Measurements from ENCODE around the gene LMF1.

The LMF1 gene

DNA sequence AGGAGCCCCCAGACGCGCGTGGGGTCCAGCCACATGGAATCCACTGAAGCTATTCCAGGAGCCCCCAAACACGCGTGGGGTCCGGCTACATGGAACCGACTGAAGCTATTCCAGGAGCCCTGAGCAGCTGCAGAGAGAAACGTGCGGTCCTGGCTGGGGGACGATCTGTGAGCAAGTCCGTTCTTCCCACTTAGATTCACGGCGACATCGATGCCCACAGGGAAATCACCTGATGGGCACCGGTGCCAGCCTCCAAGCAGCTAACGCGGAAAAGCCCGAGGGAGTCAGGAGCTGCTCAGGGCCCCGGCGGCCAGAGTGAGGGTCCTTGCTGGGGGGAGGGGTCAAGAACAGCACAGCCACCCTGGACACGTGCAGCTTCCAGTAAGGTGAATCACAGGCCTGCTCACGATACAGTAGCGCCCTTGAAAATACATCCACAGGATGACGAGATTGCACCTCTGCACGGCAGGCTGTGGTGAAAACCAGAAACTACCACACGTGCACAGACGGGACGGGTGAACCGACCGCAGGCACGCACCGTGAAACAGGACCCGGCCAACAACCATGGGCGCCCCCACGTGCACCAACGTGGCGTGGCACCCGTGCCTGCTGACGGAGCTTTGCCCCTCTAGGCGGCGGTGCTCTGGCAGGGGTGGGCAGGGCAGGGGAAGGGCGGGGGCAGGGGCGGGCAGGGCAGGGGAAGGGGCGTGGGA is 92.6 kb downstream of the LMF1 start:
- no peak overlapping the region for H3K4me3 ChIP-seq (ENCODE audit: low read depth, low read length)
- TF ChIP-seq, protein P1, sequence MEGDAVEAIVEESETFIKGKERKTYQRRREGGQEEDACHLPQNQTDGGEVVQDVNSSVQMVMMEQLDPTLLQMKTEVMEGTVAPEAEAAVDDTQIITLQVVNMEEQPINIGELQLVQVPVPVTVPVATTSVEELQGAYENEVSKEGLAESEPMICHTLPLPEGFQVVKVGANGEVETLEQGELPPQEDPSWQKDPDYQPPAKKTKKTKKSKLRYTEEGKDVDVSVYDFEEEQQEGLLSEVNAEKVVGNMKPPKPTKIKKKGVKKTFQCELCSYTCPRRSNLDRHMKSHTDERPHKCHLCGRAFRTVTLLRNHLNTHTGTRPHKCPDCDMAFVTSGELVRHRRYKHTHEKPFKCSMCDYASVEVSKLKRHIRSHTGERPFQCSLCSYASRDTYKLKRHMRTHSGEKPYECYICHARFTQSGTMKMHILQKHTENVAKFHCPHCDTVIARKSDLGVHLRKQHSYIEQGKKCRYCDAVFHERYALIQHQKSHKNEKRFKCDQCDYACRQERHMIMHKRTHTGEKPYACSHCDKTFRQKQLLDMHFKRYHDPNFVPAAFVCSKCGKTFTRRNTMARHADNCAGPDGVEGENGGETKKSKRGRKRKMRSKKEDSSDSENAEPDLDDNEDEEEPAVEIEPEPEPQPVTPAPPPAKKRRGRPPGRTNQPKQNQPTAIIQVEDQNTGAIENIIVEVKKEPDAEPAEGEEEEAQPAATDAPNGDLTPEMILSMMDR (IDR thresholded peaks at IDR 0.05; ENCODE audit: low read depth, low read length, missing control alignments): no peak
- no peak for DNase-seq (ENCODE audit: low read depth)

DNA sequence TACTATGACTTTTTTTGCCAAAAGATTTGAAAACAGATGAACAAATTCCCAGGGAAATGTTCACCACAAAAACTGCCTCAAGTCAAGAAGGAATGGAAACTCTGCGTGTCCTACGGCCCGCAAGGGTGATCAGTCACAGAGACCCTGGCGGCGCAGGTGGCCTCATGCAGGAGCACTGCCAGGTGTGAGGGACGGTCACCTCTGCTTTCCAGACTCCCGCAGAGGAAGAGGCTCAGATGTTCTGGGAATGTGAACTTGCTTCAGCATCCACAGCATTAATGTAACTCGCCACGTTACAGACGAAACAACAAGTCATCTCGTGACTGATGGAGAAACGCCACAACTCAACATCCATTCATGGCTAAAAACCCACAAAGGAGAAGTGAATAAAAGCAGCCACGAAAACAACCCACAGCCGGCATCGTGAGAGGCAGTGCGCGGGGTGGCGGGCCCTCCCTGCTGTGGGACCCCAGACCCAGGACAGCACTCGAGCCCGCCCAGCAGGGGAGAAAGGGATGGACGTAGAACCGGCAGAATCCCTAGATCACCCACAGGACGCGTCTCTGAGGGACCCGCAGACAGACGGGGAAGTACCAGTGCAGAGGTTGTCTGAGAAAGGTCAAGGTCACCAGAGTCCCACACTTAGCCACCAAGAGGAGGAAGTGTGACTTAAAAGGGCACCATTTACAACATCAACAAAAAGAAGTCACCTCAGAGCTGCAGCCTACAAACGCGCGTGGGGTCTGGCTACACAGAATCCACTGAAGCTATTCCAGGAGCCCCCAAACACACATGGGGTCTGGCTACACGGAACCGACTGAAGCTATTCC is 93.3 kb downstream of the LMF1 start:
- DNase-seq (ENCODE audit: low read depth): no peak

DNA sequence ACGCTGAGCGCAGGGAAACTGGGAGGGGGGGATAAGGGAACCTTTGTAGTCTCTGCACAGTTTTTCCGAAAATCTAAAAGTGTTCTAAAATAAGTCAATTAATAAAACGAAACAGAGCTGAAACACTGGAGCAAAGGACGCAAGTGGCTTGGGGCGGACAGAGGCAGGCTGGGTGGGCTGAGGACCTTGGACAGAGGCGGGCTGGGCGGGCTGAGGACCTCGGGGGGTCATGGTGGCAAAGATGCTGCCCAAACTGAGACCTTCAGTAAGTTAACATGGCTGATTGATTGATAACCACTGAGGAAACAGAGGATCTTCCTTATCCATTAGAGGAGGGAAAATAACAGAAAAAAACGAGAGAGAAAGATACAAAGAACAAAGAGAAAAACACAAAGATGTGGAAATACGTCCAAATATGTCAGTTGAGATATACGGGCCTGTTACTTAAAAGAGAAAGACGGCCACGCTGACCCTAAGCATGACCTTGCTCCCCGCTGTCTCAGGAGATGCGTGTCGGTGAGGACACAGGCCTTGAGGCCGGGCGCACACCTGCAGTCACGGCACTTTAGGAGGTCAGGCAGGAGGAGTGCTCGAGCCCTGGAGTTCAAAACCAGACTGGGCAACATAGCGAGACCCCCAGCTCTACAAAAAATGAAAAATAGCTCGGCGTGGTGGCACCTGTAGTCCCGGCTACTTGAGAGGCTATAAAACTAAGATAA is 94.1 kb downstream of the LMF1 start:
- no peak for DNase-seq (ENCODE audit: low read depth)
- no peak overlapping the region for H3K4me3 ChIP-seq (ENCODE audit: low read depth, low read length)
- TF ChIP-seq, protein P1 (IDR thresholded peaks at IDR 0.05; ENCODE audit: low read depth, low read length, missing control alignments): no peak

More for the DNA sequence above, 93.3 kb downstream of the LMF1 start:
- no peak overlapping the region for H3K4me3 ChIP-seq (ENCODE audit: low read depth, low read length)
- TF ChIP-seq, protein P1 (IDR thresholded peaks at IDR 0.05; ENCODE audit: low read depth, low read length, missing control alignments): no peak

DNA sequence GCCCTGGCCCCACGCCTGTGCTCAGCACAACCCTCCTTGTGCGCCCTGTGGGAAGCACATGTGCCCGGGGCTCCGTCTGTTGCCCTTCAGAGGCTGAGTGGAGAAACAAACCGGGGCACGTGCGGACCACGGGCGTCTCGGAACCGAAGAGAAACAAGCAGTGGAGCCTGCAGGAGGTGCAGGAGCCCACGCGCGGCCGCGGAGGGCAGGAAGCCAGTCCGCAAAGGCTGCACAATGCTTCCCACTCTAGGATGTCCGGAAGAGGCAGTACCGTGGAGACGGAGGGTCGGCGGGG is 94.8 kb downstream of the LMF1 start:
- TF ChIP-seq, protein P1 (IDR thresholded peaks at IDR 0.05; ENCODE audit: low read depth, low read length, missing control alignments): no peak
- no peak for DNase-seq (ENCODE audit: low read depth)
- H3K4me3 ChIP-seq (ENCODE audit: low read depth, low read length): no peak overlapping the region

DNA sequence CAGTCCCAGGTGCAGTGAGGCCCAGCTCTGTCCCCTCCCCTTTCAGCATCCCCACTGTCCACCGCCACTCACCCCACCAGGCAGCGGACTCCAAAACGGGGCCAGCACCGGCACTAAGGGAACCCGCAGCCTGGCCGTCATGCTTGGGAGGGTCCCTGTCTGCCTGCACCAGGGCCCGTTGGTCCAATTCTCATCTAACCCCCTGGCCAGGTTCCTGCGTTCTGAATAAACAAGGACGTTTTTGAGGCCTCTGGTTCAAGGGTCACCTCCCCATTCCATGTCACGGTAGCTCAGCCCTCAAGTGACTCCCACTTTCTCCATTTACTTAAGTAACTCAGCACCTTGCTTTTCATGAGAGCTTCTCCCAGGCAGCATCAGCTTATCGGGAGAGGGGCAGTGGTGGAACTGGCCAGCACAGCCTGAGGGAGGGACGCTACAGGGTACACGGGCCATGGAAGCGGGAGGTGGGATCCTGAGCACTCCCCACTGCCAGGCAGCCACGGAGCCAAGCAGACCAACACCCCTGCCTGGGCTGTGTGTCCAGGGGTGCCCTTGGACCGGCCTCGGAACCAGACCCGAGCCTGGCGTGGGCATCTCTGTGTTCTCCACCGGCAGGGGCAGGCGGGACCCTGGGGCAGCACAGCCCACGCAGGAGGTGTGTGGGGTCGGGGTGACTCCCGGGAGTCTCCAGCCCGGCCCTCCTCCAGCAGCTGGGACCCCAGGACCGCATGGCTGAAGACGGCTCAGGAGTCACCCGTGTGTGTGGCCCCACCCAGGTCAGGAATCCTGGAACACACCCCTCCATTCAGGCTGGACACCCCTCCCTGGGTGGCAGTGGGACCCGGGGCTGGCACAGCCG is 95.4 kb downstream of the LMF1 start:
- no peak for DNase-seq (ENCODE audit: low read depth)
- TF ChIP-seq, protein P1 (IDR thresholded peaks at IDR 0.05; ENCODE audit: low read depth, low read length, missing control alignments): no peak
- no peak overlapping the region for H3K4me3 ChIP-seq (ENCODE audit: low read depth, low read length)

DNA sequence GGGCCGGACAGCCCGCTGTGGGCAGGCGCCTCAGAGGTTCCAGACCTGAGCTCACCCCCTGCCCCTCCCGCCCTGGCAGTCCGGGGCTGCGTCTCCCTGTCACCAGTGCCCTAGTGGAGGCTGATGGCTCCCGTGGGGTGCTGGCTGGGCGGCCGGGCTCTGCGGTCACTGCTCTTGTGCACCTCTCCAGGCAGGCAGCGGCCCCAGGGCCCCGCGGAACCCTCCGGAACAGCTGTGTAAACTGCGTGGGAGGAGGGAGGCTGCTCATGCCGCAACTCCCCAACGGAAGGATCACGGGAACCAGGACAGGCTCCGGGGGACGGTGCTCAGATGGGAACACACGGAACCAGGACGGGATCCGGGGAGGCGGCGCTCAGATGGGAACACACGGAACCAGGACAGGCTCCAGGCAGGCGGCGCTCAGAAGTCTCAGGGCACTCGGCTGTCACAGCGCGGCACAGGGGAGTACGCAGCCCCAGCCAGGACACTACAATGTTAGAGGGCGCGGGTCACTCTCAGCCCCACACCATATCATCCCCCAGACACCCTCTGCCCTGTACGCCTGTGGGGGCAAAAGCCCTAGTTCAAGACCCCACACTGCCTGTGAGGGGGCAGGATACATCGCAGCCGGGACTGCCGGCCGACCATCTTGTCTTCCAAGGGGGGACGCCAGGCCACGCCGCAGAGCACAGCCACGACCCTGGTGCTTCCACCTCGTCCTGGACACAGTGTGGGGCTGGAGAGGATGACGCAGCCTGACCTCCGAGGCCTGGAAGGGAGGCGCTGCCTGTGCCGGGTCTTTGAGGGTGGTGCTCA is 96.2 kb downstream of the LMF1 start:
- TF ChIP-seq, protein P1 (IDR thresholded peaks at IDR 0.05; ENCODE audit: low read depth, low read length, missing control alignments): no peak
- no peak for DNase-seq (ENCODE audit: low read depth)

More for the DNA sequence above, 96.2 kb downstream of the LMF1 start:
- H3K4me3 ChIP-seq (ENCODE audit: low read depth, low read length): no peak overlapping the region

Measured in GM12864 (cell line).